ENCODE results near the gene XPNPEP1. TPM values are rescaled to one million over a fixed set of nuclear protein-coding genes. Genes with fewer than 3 reads are reported as not detected.

XPNPEP1 gene
- polyA plus RNA-seq, 6 donors from 2014 or later: 16.0 to 27.1 (median 19.5) TPM

GRCh38 chr10:109959259-109960145, 36.2 kb upstream of the XPNPEP1 start:
- H3K36me3 Mint-ChIP-seq: no peaks in the 10 kb centered on the region
- no peaks in the 10 kb centered on the region for H3K9me3 Mint-ChIP-seq
- no peak overlapping the region for H3K27ac Mint-ChIP-seq
- H3K4me3 Mint-ChIP-seq: no peak overlapping the region
- ATAC-seq (ENCODE audit: low read depth in 2 of 2) (no peak), DNase-seq (no peak)
- no peaks in the 10 kb centered on the region for H3K27me3 Mint-ChIP-seq
- peaks cover 0 to 13% (median 4%) of the 10 kb centered on the region in 3 donors for H3K4me1 Mint-ChIP-seq

GRCh38 chr10:109958059-109958458, 34.7 kb upstream of the XPNPEP1 start:
- H3K4me3 Mint-ChIP-seq: no peak overlapping the region
- H3K27me3 Mint-ChIP-seq: no peaks in the 10 kb centered on the region
- peaks cover 0 to 13% (median 4%) of the 10 kb centered on the region in 3 donors for H3K4me1 Mint-ChIP-seq
- no peak for ATAC-seq (ENCODE audit: low read depth in 2 of 2)
- H3K27ac Mint-ChIP-seq: no peak overlapping the region
- H3K9me3 Mint-ChIP-seq: no peaks in the 10 kb centered on the region
- H3K36me3 Mint-ChIP-seq: no peaks in the 10 kb centered on the region
- DNase-seq: no peak

- H3K4me1 Mint-ChIP-seq: peaks cover 0 to 13% (median 4%) of the 10 kb centered on the region in 3 donors
- H3K9me3 Mint-ChIP-seq: no peaks in the 10 kb centered on the region
- H3K27ac Mint-ChIP-seq: no peak overlapping the region
- ATAC-seq (ENCODE audit: low read depth in 2 of 2): peak in 1 of 2 donors; percentile 45
- H3K36me3 Mint-ChIP-seq: no peaks in the 10 kb centered on the region
- no peak for DNase-seq
- H3K4me3 Mint-ChIP-seq: no peak overlapping the region
- H3K27me3 Mint-ChIP-seq: no peaks in the 10 kb centered on the region
These were observed 33.9 kb upstream of the XPNPEP1 start for GRCh38 chr10:109957092-109957797.

GRCh38 chr10:109956454-109957091, 33.3 kb upstream of the XPNPEP1 start:
- Mint-ChIP-seq H3K9me3 (no peaks in the 10 kb centered on the region), H3K4me1 (peaks cover 0 to 13% (median 4%) of the 10 kb centered on the region in 3 donors), H3K27me3 (no peaks in the 10 kb centered on the region), H3K36me3 (no peaks in the 10 kb centered on the region), H3K4me3 (no peak overlapping the region), H3K27ac (no peak overlapping the region)
- ATAC-seq (ENCODE audit: low read depth in 2 of 2) (peak; percentile 82), DNase-seq (peak; percentile 11)

- Mint-ChIP-seq H3K4me1 (peaks cover 0 to 15% (median 4%) of the 10 kb centered on the region in 3 donors), H3K27ac (no peak overlapping the region), H3K4me3 (no peak overlapping the region), H3K9me3 (peaks cover 0 to 3% (median 0%) of the 10 kb centered on the region in 7 donors), H3K36me3 (no peaks in the 10 kb centered on the region), H3K27me3 (no peaks in the 10 kb centered on the region)
- no peak for DNase-seq
- ATAC-seq (ENCODE audit: low read depth in 2 of 2): no peak
These were observed 30.5 kb upstream of the XPNPEP1 start for GRCh38 chr10:109953766-109954165.

GRCh38 chr10:109952526-109952925, 29.2 kb upstream of the XPNPEP1 start:
- Mint-ChIP-seq H3K27ac (no peak overlapping the region), H3K4me1 (peaks cover 0 to 14% (median 4%) of the 10 kb centered on the region in 3 donors), H3K9me3 (peaks cover 0 to 3% (median 0%) of the 10 kb centered on the region in 7 donors), H3K4me3 (no peak overlapping the region), H3K36me3 (no peaks in the 10 kb centered on the region), H3K27me3 (no peaks in the 10 kb centered on the region)
- DNase-seq: no peak
- ATAC-seq (ENCODE audit: low read depth in 2 of 2): no peak

- H3K36me3 Mint-ChIP-seq: no peaks in the 10 kb centered on the region
- no peak for ATAC-seq (ENCODE audit: low read depth in 2 of 2)
- H3K4me1 Mint-ChIP-seq: peaks cover 0 to 1% (median 0%) of the 10 kb centered on the region in 3 donors
These were observed 24.0 kb upstream of the XPNPEP1 start for GRCh38 chr10:109947111-109947920.

GRCh38 chr10:109946680-109947079, 23.4 kb upstream of the XPNPEP1 start:
- no peak overlapping the region for H3K4me3 Mint-ChIP-seq

More at GRCh38 chr10:109947111-109947920, 24.0 kb upstream of the XPNPEP1 start:
- DNase-seq: no peak
- Mint-ChIP-seq H3K9me3 (peaks cover 0 to 3% (median 0%) of the 10 kb centered on the region in 7 donors), H3K27ac (no peak overlapping the region), H3K27me3 (no peaks in the 10 kb centered on the region), H3K4me3 (no peak overlapping the region)

GRCh38 chr10:109945473-109946177, 22.3 kb upstream of the XPNPEP1 start:
- H3K36me3 Mint-ChIP-seq: no peaks in the 10 kb centered on the region
- H3K4me3 Mint-ChIP-seq: no peak overlapping the region
- no peaks in the 10 kb centered on the region for H3K27me3 Mint-ChIP-seq
- H3K9me3 Mint-ChIP-seq: peaks cover 0 to 3% (median 0%) of the 10 kb centered on the region in 7 donors
- DNase-seq: no peak
- peaks cover 1 to 3% (median 2%) of the 10 kb centered on the region in 3 donors for H3K4me1 Mint-ChIP-seq
- no peak overlapping the region for H3K27ac Mint-ChIP-seq
- no peak for ATAC-seq (ENCODE audit: low read depth in 2 of 2)

More at GRCh38 chr10:109946680-109947079, 23.4 kb upstream of the XPNPEP1 start:
- ATAC-seq (ENCODE audit: low read depth in 2 of 2): no peak
- peaks cover 0 to 3% (median 0%) of the 10 kb centered on the region in 7 donors for H3K9me3 Mint-ChIP-seq
- no peak overlapping the region for H3K27ac Mint-ChIP-seq
- no peak for DNase-seq
- H3K36me3 Mint-ChIP-seq: no peaks in the 10 kb centered on the region
- no peaks in the 10 kb centered on the region for H3K27me3 Mint-ChIP-seq
- H3K4me1 Mint-ChIP-seq: peaks cover 0 to 1% (median 0%) of the 10 kb centered on the region in 3 donors

GRCh38 chr10:109944613-109945012, 21.3 kb upstream of the XPNPEP1 start:
- Mint-ChIP-seq H3K9me3 (no peaks in the 10 kb centered on the region), H3K4me1 (peaks cover 0 to 7% (median 4%) of the 10 kb centered on the region in 3 donors), H3K27me3 (no peaks in the 10 kb centered on the region), H3K4me3 (no peak overlapping the region), H3K36me3 (no peaks in the 10 kb centered on the region), H3K27ac (peak overlapping the region in 1 of 6 donors; percentile 2)
- DNase-seq (no peak), ATAC-seq (ENCODE audit: low read depth in 2 of 2) (no peak)

- DNase-seq (no peak), ATAC-seq (ENCODE audit: low read depth in 2 of 2) (no peak)
- H3K27ac Mint-ChIP-seq: no peak overlapping the region
- H3K27me3 Mint-ChIP-seq: no peaks in the 10 kb centered on the region
- no peak overlapping the region for H3K4me3 Mint-ChIP-seq
- H3K36me3 Mint-ChIP-seq: no peaks in the 10 kb centered on the region
- no peaks in the 10 kb centered on the region for H3K9me3 Mint-ChIP-seq
- peaks cover 0 to 7% (median 4%) of the 10 kb centered on the region in 3 donors for H3K4me1 Mint-ChIP-seq
These were observed 18.0 kb upstream of the XPNPEP1 start for GRCh38 chr10:109941236-109941862.

- Mint-ChIP-seq H3K4me1 (peaks cover 0 to 7% (median 4%) of the 10 kb centered on the region in 3 donors), H3K27ac (peak overlapping the region in 1 of 6 donors; percentile 2), H3K9me3 (no peaks in the 10 kb centered on the region), H3K4me3 (no peak overlapping the region), H3K27me3 (no peaks in the 10 kb centered on the region), H3K36me3 (no peaks in the 10 kb centered on the region)
- no peak for ATAC-seq (ENCODE audit: low read depth in 2 of 2)
- DNase-seq: no peak
These were observed 17.2 kb upstream of the XPNPEP1 start for GRCh38 chr10:109940553-109940952.

Data from naive B cell (primary cell).